Activated CD8-positive, alpha-beta memory T cell treated with anti-CD3 and anti-CD28 coated beads, Interleukin-2, amount 50 U/mL, for 1 hour (primary cell): Measurements from ENCODE around the gene ADRA2A.

Experiments
- DNase-seq: peaks from one replicate; pipeline ENCODE4 v3.0.0-alpha.2; 2020; ENCODE audit errors: extremely low read depth

The ADRA2A gene

GRCh38 chr10:111109501-111110242 lies 32.8 kb downstream of the ADRA2A start:
- DNase-seq, result no peak

GRCh38 chr10:111110771-111111170 lies 33.9 kb downstream of the ADRA2A start:
- DNase-seq, result no peak

GRCh38 chr10:111112333-111112732 lies 35.5 kb downstream of the ADRA2A start:
- no peak for DNase-seq

- no peak for DNase-seq
Measured at GRCh38 chr10:111113238-111113960, 36.6 kb downstream of the ADRA2A start.

DNA sequence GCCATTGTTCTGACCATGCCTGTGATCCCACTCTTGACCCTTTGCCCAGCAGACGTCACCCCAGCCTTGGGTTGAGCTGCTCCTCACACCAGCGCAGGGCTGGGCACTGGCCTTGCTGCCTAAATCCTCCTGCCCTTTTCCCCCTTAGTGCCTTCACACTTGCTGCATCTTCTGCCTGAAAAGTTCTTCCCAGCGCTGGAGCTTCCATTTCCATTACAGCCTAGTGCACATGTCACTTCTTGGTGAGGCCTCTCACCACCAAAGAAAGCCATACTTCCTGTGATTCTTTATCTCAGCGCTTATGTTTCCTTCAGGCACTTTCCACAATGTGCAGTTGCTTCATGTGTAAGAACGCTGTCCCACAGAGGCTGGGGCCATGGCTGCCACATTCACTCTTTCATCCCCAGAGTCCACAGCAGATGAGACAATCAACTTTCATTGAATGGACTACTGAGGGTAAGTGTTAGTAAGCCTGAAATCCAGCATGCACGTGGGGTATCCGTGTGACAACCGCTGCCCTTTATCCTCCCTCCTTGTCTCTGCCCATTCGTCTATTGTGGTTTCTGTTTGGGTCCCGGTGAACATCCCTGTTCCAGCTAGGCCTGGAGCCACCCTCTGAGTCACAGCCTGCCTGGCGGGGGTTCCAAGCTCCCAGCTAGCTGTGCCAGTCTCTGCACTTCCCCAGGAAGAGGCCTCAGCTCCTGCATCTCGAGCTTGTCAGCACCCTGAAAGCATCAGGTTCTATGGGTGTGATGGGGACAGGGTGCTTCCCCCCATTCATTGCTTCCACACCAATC lies 37.3 kb downstream of the ADRA2A start:
- DNase-seq, result no peak

DNA sequence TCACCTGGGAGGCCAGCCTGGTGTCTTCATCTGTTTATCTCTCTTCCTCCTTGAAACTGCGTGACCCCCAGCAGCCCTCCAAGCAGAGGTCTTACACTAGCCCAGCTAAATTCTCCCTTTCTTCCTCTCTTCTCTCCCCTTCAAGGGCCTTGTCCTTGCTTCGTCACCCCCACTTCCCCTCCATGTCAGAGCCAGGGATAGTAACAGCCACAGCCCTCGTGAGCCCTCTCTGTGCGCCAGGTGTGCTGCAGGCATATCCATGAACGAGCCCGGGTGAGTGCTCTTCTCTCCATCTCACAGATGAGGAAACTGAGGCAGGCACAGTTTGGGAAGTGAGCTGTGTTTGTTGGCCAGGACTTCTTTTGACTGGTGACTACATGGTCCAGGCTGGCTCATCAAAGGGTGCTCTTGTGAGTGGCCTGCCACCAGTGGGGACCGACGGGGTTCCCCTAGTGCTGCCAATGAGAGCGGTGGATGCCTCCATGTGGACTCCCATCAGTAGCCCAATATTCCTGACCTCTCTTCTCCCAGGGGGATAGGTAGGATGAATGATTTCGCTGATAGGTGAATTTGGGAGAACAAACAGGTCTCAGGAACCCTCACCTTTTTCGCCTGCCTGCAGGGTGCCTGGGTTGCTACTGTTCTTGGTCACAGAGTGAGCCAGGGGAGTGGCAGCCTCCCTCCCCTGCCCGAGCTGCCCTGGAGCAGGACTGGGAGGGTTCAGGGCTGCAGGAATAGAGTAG lies 38.1 kb downstream of the ADRA2A start:
- DNase-seq, result no peak

DNA sequence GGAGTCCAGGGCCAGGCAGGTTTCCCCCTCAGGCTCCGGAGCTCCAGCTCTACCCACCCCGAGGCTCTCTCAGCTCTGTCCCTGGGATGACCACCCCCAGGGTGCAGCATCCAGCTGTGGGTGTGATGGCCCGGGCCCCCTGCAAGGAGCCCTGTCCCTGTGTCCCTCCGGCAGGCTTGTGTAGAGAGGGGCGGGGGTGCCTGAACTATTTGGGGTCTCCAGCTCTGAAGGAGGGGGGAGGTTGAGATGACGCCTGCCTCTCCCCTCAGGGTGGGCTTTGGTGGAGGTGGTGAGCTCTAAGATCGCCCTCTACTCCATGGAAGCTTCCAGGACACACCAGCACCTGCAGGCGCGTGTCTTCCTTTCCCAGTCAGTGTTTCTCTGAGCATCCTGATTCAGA lies 39.4 kb downstream of the ADRA2A start:
- no peak for DNase-seq

GRCh38 chr10:111116762-111117445 lies 40.1 kb downstream of the ADRA2A start:
- no peak for DNase-seq

- no peak for DNase-seq
Measured at GRCh38 chr10:111117528-111118277, 40.9 kb downstream of the ADRA2A start.

DNA sequence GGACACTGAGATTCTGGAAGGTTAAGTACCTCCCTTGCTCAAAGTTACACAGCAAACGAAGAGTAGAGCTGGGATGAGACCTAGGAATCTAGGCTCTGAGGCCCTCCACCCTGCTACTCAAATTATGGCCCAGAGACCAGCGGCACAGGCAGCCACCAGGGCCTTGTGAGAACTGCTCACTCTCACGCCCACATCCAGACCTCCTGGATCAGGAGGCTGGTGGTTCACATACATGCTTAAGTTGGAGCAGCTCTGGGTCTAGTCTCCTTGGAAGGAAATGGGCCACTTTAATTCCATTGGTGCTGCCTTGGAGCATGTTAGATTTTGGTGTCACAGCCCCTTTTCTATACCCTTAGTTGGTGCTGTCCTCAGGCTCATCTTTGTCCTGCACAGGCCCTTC lies 41.9 kb downstream of the ADRA2A start:
- no peak for DNase-seq

GRCh38 chr10:111119637-111120036 lies 42.8 kb downstream of the ADRA2A start:
- DNase-seq, result no peak

DNA sequence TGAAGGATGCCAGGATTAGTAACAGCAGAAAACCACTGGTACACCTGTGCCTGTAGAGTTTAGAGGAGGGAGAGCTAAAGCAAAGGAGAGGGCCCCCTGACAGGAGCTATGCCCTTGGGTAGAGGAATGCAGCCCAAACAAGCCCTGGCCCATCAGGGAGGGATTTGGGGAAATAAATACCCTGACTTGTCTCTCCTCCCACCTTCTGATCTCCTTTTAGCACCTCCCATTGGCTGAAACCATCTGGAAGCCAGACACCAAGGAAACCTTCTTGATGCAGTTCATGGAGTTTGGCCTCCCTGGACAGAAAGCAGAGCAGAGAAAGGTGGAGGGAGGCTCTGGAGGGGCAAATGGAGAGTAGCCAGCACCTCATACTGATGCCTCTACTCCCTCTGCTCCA lies 45.3 kb downstream of the ADRA2A start:
- DNase-seq, result no peak

DNA sequence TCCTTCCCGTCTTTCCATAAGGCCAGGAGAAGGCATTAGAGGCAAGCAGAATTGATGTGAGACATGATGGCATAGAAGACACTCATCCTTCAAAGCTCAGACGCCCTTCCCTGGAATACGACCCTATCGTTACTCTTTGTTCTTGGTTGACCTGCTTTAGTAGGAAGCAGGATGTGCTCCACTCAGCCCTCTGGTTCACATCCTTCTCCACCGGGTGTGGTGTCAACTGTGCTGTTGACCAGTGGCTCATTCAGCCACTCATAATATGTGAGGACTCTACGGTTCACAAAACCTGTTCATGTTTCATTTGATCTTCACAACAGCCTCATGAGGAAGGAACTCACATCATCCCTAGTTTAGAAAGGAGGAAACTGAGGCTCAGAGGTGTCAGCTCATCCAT lies 47.1 kb downstream of the ADRA2A start:
- no peak for DNase-seq

GRCh38 chr10:111125102-111125501 lies 48.3 kb downstream of the ADRA2A start:
- DNase-seq, result no peak

DNA sequence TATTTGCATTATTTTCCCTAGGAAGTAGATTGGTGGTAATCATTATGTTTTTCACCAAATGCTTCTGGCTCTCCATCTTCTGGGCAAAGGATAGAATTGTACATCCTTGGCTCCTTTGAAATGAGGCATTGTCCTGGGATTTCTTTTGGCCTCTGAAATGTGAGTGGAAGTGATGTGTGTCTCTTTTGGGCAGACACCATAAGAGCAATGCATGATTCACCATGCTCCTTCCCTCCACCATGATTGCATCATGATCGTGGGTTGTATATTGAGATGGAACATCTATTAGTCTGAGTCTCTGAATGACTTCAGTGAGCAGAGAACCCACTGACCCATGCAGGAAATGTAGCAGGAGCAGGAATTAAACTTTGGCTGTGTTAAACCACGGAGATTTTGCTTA lies 49.2 kb downstream of the ADRA2A start:
- no peak for DNase-seq

DNA sequence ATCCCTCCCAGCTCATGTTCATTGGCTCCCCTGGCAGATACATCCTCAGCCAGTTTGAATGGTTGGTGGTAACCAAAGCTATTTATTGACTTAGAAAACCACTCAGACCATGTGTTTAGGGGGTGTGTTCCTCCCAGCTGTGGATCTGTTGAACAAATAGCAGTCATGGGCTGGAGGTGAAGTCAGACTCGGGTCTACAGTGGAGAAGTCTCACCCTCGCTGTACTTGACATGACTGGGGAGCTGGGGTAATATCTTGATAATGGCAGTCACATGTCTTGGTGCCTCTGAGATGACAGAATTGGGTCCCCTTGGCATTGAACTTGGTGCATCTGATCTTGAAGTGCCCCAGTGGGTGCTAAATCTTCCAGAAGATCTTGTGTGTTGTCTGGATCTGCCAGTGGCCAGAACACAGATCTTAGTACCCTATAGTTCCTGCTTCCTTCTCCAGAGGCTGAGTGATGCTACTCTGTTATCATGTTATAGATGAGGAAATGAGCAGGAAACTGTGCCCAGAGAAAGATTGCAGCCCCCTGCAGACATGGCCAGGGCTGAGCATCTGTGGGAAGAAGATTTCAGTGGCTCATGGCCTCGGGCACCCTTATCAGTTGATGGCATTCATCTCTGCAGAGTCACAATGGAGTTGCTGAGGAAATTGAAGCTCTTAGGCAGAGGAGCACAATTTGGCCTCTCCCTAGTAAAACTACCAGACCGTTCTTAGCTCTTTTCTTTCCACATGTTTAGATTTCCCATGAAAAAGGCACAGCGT lies 50.4 kb downstream of the ADRA2A start:
- no peak for DNase-seq

DNA sequence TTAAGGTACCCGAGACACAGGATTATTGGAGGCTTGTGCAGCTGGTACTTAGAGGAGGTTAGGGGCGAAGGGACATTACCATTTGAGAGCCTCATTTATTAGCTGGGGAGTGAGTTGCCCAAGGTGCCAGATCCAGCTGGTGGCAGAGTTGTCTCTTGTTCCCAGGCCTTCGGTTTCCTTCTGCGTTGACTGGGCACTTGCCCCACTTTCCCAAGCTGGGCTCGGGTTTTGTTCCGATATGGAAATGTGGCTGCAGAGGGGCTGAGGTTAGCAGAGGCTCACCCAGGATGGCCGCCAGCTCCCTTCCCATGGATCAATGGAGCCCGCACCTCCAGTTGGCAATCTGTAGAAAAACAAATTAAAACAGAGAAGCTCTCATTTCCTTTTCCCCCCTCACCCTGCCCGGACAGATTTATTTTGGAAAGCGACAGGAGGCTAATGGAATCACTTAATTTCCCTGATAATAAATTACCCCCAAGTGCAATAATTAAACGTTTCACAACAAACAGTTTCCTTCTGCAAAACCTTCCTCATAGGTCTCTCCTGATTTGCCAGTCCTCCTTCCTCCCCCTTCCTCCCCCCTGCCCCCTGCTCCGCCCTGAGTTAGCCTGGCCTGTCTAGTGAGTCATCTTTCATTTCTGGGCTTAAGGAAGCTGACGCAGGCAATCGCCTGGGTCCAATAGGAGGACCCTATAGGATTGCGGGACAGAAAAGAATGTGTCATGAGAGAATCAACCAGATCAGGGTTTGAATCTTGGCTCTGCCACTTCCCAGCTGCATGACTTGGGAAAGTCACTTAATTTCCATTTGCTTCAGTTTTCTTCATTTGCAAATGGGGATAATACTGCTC lies 51.7 kb downstream of the ADRA2A start:
- DNase-seq, result no peak

DNA sequence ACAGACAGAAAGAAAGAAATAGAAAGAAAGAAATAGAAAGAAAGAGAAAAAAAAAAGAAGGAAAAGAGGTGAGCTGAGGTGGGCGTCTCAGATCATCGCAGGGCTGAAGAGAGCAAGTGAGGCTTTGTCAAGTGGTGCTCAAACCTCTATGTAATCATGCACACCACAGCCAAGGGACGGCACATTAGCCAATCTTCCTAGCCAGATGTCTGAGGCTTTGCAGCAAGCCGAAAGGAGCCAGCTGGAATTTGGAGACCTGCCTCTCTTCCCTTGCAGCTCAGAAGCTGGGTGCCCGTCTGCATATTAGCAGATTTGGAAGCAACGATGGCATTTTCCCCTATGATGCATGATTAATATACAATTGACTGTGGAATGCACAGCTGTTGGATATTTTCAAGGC lies 52.5 kb downstream of the ADRA2A start:
- DNase-seq, result no peak

DNA sequence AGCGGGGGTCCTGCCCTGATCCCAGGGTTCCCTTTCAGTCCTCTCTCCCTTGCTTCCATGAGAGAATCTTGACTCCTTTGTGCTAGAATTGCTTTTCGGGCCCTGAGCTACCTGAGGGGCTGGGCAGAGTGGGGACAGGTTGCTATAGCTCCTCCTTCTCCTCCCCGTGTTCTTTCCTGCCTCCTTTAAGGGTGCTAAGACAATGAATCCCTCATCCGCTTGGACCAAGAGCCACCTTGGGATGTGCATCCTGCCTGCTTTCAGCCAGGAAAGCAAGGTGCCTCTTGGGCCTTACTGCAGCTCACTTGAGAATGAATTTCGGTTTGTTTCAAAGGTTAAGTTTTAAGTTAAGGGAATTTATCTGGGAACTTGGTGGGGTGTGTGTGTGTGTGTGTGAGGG lies 53.6 kb downstream of the ADRA2A start:
- no peak for DNase-seq
